GM12874 (cell line): ENCODE measurements around the gene GNG7.

Experiments
- CTCF ChIP-seq: IDR thresholded peaks from 2 replicates; pipeline ENCODE4 v1.5.1; 2011; ENCODE audit warnings: low read depth, mild to moderate bottlenecking, control low read depth, low read length, moderate library complexity; ENCODE audit not compliant: insufficient read depth

GNG7 gene

GRCh38 chr19:2582984-2583956 is 119.2 kb downstream of the GNG7 start:
- no peak for TF ChIP-seq CTCF

GRCh38 chr19:2579678-2580280 is 122.7 kb downstream of the GNG7 start:
- no peak for TF ChIP-seq CTCF

- TF ChIP-seq CTCF: peak; percentile 87
Observed at GRCh38 chr19:2578901-2579677, 123.4 kb downstream of the GNG7 start.

- no peak for TF ChIP-seq CTCF
Observed at GRCh38 chr19:2578391-2578890, 124.1 kb downstream of the GNG7 start.

GRCh38 chr19:2577722-2578335 is 124.7 kb downstream of the GNG7 start:
- TF ChIP-seq CTCF: no peak

GRCh38 chr19:2575734-2576481 is 126.6 kb downstream of the GNG7 start:
- no peak for TF ChIP-seq CTCF
